GM18907 (cell line): ENCODE results near the gene MX1.
"Not testable (repeated sequence)": the region's sequence is repeated elsewhere in the genome, so short reads cannot be mapped to it uniquely, and the experiment has no call there.

Experiments used
- ATAC-seq: cut with Tn5 transposase; IDR thresholded peaks from one replicate; pipeline ENCODE4 v1.9.1; 2021; ENCODE audit warnings: mild to moderate bottlenecking, moderate library complexity; ENCODE audit not compliant: unreplicated experiment

Gene MX1

DNA sequence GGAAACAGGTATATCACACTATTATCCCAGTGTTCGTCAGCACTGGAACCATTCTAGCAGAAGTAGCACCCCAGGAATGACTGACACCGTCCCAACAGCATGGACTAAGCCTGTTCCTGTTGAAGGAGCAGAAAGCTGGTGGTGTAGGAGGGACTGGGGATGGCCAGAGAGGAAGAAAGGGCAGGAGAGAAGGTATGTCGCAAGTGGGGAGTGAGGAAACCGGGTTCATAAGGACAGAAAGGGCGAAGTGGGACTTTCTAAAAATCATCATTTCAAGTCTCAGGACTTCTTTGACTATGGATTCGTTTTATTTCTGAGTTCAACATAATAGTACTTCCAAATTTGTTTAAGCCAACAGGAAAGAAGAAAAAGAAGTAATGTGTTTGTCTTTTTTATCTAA is 19.7 kb upstream of the MX1 start:
- no peak for ATAC-seq

DNA sequence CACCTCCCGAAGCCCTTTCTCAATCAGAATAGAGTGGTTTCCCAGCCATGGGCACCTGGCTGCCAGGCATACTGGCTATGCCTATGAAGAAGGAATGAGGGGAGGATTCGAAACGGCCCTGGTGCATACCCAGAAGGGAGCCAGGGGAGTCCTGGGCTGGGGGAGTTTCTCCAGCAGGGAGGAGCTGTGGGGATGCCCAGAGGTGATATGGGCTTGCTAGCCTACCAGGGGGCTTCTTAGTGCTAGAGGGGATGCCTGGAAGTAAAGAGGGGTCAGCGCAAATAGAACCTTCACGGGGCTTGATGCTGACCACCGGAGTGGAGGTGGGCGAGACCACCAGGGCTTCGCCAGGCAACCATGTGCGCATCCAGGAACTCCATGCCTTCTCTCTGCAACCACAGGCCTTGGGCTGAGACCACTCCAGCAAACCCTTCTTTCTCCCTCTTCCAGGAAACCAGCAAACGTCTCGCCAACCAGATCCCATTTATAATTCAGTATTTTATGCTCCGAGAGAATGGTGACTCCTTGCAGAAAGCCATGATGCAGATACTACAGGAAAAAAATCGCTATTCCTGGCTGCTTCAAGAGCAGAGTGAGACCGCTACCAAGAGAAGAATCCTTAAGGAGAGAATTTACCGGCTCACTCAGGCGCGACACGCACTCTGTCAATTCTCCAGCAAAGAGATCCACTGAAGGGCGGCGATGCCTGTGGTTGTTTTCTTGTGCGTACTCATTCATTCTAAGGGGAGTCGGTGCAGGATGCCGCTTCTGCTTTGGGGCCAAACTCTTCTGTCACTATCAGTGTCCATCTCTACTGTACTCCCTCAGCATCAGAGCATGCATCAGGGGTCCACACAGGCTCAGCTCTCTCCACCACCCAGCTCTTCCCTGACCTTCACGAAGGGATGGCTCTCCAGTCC is 18.2 kb upstream of the MX1 start:
- no peak for ATAC-seq

DNA sequence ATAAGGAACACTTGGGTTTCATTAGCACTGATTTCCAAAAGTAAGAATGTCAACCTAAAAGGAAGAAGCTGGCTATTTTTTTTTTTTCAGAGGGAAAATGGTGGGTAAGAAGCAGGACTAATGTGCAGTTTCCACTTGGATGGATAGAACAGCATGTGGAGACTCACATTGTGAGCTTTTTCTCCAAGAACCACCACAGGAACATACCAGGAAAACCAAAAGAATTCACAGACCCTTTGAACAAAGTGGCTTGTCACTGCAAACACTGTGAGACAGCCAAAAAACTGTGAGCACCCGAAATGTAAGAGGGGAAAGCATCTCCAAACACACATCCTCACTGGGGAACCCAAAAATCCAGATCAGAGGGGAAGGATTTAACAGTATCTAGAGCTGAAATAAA is 15.7 kb upstream of the MX1 start:
- ATAC-seq, result no peak

DNA sequence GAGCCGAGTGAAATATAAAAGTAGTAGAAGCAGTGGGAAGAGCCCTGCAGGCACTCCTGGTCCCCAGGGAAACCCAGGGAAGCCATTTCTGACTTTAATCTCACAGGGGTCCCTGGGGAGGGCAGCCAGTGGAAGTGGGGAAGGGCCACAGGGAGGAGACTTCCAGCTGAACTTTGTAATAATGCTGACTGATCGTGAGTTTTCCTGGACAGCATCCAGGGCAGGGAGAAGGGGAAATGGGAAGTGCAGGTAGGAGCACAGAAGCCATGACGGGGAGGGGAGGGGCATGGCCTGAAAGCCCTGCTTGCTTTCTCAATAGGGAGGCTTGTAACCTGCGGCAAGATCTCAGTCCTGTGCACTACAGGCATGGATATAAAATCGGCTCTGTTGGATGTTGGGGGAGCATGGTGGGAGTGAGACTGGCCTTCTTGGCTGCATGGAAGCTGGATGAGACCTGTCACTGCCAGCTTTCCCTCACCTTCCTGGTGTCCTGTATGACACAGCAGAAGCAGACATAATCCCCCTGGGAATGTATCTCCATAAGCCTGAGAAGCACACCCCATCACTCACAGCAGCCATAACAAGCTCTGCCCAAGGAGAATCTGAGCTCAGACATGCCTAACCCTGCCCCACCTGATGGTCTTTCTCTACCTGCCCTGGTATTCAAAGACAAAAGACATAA is 15.1 kb upstream of the MX1 start:
- no peak for ATAC-seq

DNA sequence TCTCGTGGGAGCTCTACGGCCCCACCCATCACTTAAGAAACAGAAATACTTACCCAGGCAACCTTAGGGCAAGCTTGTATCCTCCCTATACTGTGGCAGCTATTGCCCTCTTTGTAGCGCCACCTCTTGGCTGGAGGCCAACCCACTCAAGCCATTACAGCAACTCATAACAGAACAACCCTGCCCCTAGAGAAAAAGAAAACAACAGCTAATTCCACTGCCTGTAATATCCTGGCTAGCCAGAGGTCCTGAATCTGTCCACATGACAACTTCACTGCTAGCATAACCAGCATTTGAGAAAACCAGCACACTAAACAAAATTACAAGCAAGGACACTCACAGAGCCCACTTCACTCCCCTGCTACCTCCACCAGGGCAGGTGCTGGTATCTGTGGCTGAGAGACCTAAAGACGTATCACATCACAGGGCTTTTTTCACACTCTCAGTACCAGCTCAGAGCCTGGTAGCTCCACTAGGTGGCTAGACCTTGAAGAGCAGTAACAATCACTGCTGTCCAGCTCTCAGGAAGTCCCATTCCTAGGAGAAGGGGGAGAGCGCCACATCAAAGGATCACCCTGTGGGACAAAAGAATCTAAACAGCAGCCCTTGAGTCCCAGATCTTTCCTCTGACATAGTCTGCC is 14.5 kb upstream of the MX1 start:
- peak; percentile 73 for ATAC-seq

DNA sequence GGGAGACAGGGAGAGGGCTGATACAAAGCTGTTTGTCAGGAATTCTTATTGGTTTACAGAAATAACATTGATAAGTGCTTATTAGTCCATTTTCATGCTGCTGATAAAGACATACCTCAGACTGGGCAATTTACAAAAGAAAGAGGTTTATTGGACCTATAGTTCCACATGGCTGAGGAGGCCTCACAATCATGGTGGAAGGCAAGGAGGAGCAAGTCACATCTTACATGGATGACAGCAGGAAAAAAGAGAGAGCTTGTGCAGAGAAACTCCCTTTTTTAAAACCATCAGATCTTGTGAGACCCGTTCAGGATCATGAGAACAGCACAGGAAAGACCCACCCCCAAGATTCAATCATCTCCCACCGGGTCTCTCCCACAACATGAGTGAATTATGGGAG is 8.5 kb upstream of the MX1 start:
- not testable (repeated sequence) for ATAC-seq

DNA sequence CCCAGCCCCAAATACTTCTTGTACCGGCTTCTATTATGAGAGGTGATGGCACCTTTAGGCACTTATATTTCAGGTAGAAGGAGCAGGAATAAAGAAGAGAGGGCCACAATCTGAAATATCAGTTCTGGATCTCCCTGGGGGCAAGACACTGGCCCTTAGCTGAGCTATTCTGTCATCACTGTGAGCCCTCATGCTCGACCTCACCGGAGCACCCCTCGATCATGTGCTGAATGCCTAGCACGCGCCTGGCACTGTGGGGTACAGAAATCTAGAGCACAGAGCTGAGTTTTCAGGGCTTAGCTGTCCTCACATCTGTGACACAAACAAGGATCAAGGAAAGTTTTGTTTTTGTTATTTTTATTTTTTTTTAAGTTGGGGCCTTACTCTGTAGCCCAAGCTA is 7.6 kb upstream of the MX1 start:
- ATAC-seq, result no peak

DNA sequence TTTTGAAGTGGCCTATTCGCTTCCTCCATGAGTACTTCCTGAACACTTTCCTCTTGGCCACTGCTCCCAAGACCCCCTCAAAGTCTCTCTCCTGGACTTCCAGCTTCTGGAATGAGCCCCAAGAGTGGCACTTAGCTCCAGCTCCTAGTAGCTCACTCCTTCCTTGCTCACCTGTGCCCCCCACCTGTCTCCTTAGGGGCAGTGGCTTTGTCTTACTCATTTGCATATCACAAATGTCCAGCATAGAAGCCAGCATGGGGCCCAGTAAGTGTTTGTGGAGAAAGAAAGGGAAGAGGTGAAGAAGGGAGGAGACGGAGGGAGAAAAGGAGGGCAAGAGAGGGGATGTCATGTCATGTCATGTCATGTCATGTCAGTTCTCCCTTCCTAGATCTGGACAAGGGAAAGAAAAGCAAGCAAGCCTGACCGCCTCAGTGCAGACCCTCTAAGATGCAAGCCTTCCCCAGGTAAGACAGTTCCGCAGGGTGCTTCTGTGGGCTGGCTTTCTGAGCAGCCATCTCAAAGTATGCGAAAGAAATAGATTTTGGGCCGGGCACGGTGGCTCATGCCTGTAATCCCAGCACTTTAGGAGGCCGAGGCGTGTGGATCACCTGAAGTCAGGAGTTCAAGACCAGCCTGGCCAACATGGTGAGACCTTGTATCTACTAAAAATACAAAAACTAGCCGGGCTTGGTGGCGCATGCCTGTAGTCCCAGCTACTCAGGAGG is 6.9 kb upstream of the MX1 start:
- ATAC-seq, result no peak

DNA sequence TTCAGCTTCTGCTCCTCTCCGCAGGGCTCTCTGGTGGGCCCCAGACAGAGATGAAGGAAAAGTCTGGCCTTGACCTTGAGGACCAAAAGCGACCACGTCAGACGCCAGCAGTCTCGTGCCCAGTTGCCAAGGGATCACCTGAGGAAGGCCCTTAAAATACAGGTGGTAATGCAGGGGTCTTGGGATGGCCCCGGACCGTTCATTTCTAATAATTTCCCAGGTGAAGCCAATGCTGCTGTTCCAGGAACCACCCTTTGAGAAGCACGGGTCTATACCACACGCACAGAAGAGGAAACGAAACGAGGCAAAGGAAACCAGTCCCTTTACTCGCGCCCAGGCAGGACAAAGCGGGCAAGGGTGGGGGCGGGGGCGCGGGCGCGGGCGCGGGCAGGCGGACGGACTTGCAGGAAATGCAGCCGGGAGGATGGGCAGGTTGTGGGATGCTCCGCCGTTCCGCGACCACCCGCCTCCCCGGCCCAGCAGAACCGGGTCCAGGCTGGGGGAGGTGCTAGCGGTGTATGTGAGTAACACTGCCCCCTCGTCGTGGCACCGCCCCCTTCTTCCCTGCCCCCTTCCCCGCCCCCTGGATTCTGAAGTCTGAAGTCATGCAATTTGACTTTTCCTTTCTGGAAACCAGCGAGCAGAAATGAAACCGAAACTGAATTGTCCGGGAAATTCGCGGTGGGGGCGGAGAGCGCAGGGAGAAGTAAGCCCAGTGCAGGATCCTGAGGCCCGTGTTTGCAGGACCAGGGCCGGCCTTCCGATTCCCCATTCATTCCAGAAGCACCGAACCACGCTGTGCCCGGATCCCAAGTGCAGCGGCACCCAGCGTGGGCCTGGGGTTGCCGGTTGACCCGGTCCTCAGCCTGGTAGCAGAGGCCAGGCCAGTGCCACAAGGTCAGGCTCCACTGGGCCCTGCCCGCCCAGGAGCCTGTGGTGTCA is 5.8 kb upstream of the MX1 start:
- ATAC-seq, result peak; percentile 81

DNA sequence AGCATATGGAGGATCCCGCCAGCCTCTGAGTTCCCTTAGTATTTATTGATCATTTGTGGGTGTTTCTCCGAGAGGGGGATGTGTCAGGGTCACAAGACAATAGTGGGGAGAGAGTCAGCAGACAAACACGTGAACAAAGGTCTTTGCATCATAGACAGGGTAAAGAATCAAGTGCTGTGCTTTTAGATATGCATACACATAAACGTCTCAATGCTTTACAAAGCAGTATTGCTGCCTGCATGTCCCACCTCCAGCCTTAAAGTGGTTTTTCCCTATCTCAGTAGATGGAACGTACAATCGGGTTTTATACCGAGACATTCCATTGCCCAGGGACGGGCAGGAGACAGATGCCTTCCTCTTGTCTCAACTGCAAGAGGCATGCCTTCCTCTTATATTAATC is 5.0 kb upstream of the MX1 start:
- not testable (repeated sequence) for ATAC-seq

DNA sequence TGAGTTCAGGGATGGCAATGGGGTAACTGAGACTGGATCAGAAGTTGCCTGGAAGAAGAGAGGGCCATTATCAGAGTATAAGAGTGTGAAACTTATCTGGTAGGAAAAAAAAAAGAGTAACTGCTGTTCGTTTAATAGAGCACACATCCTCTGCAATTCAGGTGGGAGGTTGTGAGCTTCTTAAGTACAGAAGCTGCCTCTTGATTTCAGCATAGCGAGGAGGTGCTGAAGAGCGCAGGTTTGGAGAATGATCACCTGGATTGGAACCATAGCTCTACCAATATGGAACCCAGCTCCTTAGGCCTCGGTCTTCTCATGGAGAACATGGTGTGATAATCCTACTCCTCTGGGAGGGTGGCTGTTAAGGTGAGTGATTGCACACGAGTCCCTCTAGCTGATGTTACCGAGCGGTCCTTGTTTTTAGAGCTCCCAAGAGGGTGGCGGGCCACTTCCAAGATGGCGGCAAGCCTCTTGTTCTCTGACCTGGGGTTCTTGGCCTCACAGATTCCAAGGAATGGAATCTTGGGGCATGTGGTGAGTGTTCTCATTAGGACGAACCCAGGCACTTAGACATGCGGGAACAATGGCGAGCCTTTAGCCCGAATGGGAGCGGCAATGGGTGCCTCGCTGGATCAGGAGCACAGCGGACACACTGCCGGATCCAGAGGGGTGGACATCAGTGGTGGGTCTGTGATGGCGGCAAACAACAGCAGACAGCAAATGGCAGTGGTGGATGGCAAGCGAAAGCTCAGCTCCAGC is 3.3 kb upstream of the MX1 start:
- no peak for ATAC-seq

DNA sequence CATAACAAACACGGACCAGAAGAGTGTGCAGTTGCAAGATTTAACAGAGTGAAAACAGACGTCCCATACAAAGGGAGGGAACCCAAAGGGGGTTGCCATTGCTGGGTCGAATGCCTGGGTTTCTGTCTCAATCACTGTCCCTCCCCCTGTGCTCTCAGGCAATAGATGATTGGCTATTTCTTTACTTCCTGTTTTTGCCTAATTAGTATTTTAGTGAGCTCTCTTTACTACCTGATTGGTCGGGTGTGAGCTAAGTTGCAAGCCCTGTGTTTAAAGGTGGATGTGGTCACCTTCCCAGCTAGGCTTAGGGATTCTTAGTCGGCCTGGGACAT is 2.8 kb upstream of the MX1 start:
- not testable (repeated sequence) for ATAC-seq

DNA sequence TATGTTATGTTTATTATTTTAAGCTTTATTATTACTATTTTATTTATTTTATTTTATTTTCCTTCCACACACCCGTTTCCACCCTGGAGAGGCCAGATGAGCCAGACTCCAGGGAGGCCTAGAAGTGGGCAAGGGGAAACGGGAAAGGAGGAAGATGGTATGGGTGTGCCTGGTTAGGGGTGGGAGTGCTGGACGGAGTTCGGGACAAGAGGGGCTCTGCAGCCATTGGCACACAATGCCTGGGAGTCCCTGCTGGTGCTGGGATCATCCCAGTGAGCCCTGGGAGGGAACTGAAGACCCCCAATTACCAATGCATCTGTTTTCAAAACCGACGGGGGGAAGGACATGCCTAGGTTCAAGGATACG is 468 bp upstream of the MX1 start:
- ATAC-seq, result no peak

DNA sequence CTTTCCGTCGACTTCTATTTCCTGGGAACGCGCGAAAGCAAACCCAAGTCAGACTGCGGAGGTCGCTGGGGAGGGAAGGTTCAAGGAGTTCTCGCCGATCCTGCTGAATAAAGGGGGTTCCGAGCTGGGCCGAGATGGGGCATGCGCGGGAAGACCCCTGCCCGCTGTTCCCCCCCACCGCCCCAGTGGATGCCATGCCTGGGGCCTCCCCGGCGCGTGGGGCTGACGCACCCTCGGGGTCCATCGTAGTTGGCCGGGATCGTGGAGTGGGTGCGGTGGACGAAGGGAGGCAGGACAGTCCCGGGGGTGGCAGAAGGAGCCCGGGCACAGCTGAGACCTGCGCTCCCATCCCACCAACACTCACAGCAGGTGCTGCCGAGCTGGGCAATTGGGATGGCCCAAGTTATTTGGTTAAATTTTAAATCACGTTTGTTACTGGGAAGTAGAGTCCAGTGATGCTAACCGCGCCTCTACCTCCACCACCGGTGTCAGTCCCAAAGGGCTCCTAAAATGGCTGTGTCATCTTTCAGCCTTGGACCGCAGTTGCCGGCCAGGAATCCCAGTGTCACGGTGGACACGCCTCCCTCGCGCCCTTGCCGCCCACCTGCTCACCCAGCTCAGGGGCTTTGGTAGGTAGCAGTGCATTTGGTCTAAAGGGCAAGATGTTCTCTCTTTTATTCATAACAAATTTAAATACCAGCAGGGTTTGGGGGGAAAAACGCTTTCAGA is 801 bp downstream of the MX1 start:
- ATAC-seq, result no peak

DNA sequence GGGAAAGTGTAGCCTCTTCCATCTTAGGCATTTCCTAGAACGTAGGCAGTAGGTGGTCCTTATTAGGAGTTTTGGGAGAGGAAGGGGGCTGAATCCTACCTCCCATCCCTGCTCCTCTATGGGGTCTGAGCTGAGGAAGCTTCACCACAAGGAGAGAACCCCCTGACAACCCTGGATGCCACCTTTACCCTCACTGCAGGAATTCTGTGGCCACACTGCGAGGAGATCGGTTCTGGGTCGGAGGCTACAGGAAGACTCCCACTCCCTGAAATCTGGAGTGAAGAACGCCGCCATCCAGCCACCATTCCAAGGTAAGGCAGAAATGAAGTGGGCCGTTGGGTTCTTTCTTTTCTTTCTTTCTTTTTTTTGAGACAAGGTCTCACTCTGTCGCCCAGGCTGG is 1.5 kb downstream of the MX1 start:
- no peak for ATAC-seq

DNA sequence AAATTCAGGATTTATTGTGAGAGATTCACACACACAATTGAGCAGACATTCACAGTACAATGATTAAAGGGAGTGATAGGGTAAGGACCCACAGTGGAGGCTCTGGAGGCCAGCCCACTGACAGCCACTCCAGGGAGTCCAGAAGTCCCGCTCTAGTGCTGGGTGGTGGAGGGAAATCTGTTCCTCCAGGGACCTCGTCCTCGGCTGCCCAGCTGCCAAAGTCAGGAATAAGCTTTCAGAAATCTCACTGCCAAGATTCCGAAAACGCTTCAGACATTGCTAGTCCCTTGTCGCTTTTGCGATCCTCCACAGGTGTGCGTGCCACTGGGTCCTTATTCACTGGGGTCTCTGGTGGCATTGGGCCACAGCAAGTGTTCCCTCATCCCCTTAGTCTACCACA is 2.3 kb downstream of the MX1 start:
- no peak for ATAC-seq

DNA sequence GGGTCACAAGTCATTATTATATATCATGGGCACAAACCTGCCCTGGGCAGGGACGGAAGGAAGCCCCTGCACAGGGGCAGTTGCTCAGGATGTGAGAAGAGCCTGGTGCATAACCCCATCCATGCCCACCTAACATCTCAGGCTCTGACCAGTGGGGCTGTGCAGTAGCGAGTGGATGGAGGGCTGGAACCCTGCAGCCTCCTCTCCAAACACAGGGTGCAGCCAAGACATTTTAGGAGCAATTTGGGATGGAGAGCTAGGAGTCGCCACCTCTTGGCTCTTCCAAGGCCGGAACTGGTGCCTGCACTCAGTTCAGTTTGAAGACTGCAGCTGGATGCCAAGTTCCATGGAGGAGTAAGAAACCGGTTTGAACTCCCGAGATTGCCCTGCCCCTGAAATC is 2.8 kb downstream of the MX1 start:
- ATAC-seq, result no peak

DNA sequence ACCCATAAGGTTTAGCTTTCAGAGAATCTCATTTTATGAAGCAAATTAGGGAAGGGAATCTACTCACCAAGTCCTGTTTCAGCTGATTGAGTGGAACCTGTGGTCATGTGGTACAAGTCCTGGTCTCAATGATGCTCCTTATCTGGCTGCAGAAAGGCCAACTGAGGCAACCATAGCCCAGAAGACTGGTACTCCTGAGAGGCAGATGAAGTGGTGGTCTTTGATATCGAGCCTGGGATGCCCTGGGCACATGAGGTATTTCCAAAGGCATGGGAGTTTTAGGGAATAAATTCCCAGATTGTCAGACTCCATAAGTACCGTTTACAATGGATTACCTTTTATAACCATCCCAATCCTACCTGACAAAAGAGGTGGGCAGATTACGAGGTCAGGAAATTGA is 3.3 kb downstream of the MX1 start:
- ATAC-seq, result no peak

DNA sequence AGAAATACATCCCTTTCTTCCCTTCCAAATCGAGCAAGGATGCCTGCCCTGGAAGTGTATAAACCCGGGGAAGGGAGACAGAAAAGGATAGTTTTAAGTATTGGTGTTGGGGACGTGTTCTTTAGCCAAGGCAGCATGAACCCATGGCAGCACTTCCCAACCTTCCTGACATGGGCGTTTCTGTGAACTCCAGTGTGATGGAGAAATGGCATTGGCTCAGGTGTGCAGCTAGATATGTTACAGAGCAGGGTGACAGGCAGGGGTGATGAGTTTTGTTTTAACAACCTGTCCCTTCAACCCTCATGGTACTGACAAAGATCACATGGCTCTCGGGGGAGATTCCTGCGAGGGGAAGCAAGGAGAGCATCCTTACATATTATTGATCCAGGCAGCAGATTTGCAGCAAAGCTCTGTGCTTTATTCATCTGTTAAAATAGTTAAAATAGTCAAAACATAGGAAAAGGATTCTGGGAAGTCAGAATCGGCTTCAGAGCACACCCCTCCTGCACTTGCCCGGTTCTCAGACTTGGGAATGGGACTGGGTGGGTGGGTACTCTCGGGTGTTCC is 4.0 kb downstream of the MX1 start:
- ATAC-seq, result no peak
